ENCODE data around the gene GALR1.

The GALR1 gene, protein sequence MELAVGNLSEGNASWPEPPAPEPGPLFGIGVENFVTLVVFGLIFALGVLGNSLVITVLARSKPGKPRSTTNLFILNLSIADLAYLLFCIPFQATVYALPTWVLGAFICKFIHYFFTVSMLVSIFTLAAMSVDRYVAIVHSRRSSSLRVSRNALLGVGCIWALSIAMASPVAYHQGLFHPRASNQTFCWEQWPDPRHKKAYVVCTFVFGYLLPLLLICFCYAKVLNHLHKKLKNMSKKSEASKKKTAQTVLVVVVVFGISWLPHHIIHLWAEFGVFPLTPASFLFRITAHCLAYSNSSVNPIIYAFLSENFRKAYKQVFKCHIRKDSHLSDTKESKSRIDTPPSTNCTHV

DNA sequence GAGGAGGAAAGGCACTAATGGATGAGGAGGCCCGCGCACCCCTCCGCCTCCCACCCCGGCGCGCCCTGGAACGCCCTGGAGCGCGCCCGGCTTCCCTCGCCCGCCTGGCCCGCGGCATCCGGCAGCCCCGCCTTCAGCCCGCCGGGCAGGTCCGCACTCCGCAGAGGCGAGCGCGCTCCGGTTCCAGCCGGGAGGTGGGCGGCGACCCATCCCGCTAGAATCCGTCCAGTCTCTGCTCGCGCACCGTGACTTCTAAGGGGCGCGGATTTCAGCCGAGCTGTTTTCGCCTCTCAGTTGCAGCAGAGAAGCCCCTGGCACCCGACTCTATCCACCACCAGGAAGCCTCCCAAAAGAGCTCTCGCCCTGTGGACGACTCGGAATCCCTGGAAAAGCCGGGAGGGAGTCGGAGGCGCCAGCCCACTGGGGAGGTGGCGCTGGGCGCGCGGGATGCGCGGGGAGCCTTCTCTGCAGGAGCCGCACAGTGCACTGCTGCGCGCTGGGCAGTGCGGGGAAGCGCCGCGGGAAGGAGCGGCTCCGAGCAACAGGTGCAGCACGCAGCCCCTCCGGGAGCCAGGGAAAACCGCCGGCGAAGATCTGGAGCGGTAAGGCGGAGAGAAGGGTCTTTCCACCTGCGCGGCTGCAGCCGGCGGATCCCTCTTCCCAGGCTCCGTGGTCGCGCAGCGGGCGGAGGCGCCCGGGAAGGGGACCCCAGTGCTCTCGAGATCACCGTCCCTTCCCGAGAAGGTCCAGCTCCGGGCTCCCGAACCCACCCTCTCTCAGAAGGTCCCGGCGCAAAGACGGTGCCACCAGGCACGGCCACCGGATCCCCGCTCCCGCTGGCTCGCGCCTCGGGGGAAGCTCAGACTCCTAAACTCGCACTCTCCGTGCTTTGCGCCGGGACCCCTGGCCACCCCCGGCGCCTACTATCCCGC lies at the start of gene GALR1:
TSS of gene GALR1 (plus strand) at position 280 of the 932 bp plus-strand sequence. CDS start 701 bp downstream, outside the sequence.
- intact Hi-C loops (cut with DNase I), result no loop called here
- DNase-seq, result peak in 1 of 42 donors; percentile 17

DNA sequence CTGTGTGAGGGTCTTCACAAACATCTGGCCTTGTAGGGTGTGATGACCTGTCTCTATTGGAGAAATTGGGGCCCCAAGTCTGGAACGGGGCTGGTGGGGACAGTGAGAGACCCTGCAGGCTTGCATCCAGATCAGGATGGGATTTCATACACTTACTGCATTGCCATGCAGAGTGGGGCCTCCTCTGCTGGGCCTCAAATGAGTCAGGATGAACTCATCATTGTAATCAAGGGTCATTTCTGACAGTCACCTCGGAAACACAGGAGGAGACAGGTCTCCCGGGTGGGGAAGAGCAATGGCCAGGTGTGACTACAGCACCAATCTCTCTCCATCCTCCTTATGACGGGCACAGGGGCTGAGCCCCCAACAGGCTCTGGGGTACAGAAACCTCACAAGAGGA lies 48.1 kb upstream of the GALR1 start:
- DNase-seq, result no peak
- intact Hi-C loops (cut with DNase I), result loop anchor here (10.0 kb wide), 1 partner anchor 137 kb away; no protein-coding TSS in a partner anchor

- DNase-seq, result no peak
- intact Hi-C loops (cut with DNase I), result loop anchor here (10.0 kb wide), 1 partner anchor 138 kb away; no protein-coding TSS in a partner anchor
Measured at GRCh38 chr18:77202329-77202728, 47.3 kb upstream of the GALR1 start.

GRCh38 chr18:77203071-77203470 lies 46.6 kb upstream of the GALR1 start:
- intact Hi-C loops (cut with DNase I), result loop anchor here (10.0 kb wide), 1 partner anchor 138 kb away; no protein-coding TSS in a partner anchor
- DNase-seq, result no peak

GRCh38 chr18:77203851-77204250 lies 45.8 kb upstream of the GALR1 start:
- no peak for DNase-seq
- intact Hi-C loops (cut with DNase I), result loop anchor here (10.0 kb wide), 1 partner anchor 139 kb away; no protein-coding TSS in a partner anchor

- intact Hi-C loops (cut with DNase I), result loop anchor here (10.0 kb wide), 1 partner anchor 141 kb away; no protein-coding TSS in a partner anchor
- DNase-seq, result no peak
Measured at GRCh38 chr18:77205769-77206168, 43.9 kb upstream of the GALR1 start.

GRCh38 chr18:77206676-77207374 lies 42.8 kb upstream of the GALR1 start:
- intact Hi-C loops (cut with DNase I), result loop anchor here (10.0 kb wide), 1 partner anchor 142 kb away; no protein-coding TSS in a partner anchor
- DNase-seq, result no peak

DNA sequence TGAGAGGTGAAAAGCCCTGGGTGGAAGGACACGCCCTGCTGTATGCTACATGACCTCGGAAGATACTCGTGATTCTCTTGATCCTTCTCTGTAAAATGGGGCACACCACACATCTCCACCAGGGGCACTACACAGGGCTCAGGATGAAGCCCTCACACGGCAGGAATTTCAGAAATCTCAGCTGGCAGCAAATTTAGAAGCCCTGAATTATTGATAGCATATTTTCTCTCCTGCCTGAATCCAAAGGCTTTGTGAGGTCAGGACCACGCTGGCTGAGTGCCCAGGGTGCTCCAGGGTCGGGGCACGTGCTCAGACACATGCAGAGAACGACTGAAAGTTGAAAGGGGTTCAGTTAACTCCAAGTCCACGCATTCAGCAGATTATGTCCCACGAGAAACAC lies 42.1 kb upstream of the GALR1 start:
- peak in 32 of 42 donors; percentile 10 to 72 (median 40) for DNase-seq
- intact Hi-C loops (cut with DNase I), result loop anchor here (10.0 kb wide), 1 partner anchor 143 kb away; no protein-coding TSS in a partner anchor

DNA sequence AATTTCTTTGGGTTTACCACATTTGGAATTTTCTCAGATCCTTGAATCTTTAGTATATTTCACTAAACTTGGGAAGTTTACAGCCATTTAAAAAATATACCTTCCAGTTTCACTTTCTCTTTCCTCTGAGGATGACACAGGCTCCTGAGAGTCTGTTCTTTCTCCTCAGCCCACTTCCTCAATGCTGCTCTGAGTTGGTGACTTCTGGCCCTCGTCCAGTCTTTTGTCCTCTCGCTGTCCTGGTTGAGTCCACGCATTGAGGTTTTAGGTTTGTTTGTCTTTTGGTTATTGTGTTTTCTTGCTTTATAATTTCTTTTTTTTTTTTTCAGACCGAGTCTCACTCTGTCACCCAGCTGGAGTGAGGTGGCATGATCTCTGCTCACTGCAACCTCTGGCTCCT lies 40.7 kb upstream of the GALR1 start:
- intact Hi-C loops (cut with DNase I), result loop anchor here (10.0 kb wide), 1 partner anchor 144 kb away; no protein-coding TSS in a partner anchor
- DNase-seq, result peak in 24 of 42 donors; percentile 16 to 58 (median 32)

DNA sequence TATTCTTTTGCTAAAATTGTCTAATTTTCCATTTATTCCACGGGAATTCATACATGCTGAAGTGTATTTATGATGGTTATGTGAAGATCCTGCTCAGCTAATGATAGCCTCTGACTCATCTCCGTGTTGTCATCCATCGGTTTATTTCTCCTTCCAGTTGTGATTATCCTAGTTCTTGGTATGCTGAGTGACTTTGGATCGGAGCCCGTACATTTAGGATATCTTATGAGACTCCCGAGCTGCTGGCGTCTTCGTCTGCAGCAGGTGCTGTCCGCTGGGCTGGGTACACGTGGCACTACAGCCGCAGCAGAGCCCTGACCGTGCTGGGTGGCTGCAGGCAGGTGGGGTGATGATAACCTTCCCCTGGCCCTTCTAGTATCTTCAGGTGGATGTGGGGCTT lies 40.1 kb upstream of the GALR1 start:
- no peak for DNase-seq
- intact Hi-C loops (cut with DNase I), result loop anchor here (10.0 kb wide), 1 partner anchor 145 kb away; no protein-coding TSS in a partner anchor

DNA sequence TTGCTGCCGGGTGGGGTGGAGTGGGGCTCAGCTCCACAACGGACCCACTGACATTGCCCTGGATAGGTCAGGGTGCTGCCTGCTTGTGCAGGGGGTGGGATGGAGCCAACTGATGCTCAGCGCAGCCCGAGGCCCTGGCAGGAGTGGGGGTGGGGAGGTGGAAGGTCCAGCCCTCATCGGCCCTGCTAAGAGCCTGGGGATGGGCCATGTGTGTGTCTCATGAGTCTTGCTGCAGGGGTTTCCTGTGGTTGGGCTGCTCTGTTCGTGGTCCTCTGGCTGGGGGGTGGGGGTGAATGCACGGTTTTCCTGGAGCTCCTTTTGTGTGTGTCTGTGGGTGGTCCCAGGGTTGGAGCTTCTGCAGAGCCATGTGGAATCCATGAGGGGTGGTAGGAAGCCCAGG lies 39.4 kb upstream of the GALR1 start:
- intact Hi-C loops (cut with DNase I), result no loop called here
- no peak for DNase-seq

- no peak for DNase-seq
- intact Hi-C loops (cut with DNase I), result no loop called here
Measured at GRCh38 chr18:77218642-77219041, 31.0 kb upstream of the GALR1 start.

- DNase-seq, result no peak
- intact Hi-C loops (cut with DNase I), result no loop called here
Measured at GRCh38 chr18:77220726-77221125, 28.9 kb upstream of the GALR1 start.

DNA sequence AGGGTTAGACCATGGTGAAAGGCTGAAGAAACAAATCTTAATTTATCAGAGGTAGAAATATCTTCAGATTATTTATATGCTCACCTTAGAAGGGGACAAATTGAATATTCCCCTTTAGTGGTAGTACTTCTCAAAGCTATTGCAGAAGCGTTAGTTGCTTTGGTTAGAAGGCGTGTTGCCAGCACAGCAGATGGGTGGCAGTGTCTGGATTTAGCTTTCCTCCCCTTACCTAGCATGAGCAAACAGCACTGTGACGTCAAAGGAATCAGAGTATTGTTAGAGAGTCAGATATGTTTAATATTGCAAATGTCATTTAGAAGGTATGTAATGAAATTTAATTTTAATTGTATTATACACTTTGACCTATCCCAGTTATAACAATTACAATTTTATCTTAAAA lies 27.2 kb upstream of the GALR1 start:
- no peak for DNase-seq
- intact Hi-C loops (cut with DNase I), result no loop called here

GRCh38 chr18:77223221-77223639 lies 26.4 kb upstream of the GALR1 start:
- intact Hi-C loops (cut with DNase I), result no loop called here
- DNase-seq, result no peak

GRCh38 chr18:77223653-77224052 lies 26.0 kb upstream of the GALR1 start:
- no peak for DNase-seq
- intact Hi-C loops (cut with DNase I), result no loop called here

DNA sequence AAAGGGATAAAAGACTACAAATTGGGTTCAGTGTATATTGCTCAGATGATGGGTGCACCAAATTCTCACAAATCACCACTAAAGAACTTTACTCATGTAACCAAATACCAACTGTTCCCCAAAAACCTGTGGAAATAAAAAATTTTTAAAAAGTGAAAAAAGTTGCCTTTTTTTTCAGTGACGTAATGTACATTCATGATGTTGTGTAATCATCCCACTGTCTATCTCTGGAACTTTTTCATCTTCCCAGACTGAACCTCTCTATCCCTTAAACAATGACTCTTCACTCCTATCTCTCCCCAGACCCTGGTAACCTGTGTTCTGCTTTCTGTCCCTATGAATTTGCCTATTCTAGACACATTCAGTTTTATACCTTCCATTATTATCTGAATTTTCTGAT lies 19.0 kb upstream of the GALR1 start:
- intact Hi-C loops (cut with DNase I), result no loop called here
- DNase-seq, result no peak

DNA sequence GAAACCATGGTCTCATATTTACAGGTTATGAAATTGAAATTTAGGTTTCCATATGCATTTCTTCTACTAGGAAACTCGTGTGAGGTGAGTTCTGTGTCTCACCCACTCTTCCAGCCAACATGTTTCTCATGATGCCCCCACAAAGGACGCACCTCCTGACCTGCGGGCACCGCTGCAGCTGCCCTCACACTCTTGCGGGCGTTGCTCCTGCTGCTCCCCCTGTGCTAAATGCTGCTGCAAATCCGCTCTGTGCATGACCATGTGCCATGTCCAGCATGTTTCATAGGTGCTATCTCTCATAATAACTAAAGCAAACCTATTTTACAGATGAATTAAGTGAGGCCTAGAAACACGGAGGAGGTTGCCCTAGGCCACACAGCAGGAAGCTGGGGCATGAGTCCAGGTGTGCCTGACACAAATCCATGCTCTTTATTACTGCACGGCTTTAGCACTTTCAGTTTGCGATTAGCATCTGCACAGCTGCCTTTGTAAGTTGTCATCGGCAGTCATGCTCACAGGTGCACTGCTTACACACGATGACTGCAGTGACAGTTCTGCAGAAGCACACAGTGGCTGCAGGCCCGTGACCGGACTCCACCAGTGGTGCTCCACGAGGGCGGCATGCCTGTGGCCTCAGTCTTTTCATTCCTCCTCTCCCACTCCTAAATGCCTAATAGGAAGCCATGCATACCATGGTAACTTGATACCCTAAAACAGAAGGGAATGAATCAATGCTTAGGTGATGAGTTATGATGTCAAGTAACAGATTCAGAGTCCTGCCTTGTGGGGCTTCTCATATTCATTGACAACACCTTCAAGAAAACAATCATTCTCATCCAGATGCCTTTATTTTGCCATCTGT lies 14.9 kb upstream of the GALR1 start:
- DNase-seq, result no peak
- intact Hi-C loops (cut with DNase I), result no loop called here

Data from head of caudate nucleus (tissue), 42 donors.